GM12864 (cell line): Measurements from ENCODE around the gene THAP3.

Experiments
- DNase-seq: peaks from one replicate; pipeline ENCODE4 v3.0.0-alpha.2; 2011; ENCODE audit warnings: low read depth
- H3K4me3 ChIP-seq: 2 replicates; pipeline ENCODE4 v1.5.1; 2011; ENCODE audit warnings: mild to moderate bottlenecking, low read depth, low read length, control low read depth
- CTCF ChIP-seq: IDR thresholded peaks from 2 replicates; pipeline ENCODE4 v1.5.1; 2011; ENCODE audit warnings: low read depth, mild to moderate bottlenecking, moderate library complexity, low read length, control low read depth, inconsistent platforms; ENCODE audit errors: missing control alignments

Gene THAP3

GRCh38 chr1:6591644-6592043, 33.0 kb upstream of the THAP3 start:
- H3K4me3 ChIP-seq = no peak overlapping the region
- DNase-seq = no peak
- TF ChIP-seq CTCF = no peak

DNA sequence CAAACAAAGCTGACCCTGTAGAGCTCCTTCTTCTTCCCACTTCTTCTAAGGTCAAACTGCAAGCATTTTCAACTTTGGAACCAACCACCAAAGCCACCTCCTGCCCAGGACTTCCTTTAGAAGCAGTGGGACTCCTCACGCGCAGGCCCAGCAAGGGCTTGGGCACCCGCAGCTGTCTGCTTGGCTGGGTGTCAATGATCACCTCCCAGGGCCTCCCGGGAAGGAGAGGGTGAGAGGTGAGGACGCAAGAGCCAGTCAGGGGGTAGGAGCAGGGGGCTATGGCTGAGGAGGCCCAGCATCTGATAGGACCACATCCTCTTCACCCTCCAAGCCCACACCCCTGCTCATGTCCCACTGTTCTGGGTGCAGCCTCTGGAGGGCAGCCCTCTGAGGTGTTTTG, 32.2 kb upstream of the THAP3 start:
- DNase-seq = no peak
- H3K4me3 ChIP-seq = no peak overlapping the region
- TF ChIP-seq CTCF = no peak

- no peak overlapping the region for H3K4me3 ChIP-seq
- no peak for TF ChIP-seq CTCF
- no peak for DNase-seq
Measured at GRCh38 chr1:6592865-6593593, 31.6 kb upstream of the THAP3 start.

- no peak overlapping the region for H3K4me3 ChIP-seq
- DNase-seq = no peak
- no peak for TF ChIP-seq CTCF
Measured at GRCh38 chr1:6593810-6594209, 30.9 kb upstream of the THAP3 start.

DNA sequence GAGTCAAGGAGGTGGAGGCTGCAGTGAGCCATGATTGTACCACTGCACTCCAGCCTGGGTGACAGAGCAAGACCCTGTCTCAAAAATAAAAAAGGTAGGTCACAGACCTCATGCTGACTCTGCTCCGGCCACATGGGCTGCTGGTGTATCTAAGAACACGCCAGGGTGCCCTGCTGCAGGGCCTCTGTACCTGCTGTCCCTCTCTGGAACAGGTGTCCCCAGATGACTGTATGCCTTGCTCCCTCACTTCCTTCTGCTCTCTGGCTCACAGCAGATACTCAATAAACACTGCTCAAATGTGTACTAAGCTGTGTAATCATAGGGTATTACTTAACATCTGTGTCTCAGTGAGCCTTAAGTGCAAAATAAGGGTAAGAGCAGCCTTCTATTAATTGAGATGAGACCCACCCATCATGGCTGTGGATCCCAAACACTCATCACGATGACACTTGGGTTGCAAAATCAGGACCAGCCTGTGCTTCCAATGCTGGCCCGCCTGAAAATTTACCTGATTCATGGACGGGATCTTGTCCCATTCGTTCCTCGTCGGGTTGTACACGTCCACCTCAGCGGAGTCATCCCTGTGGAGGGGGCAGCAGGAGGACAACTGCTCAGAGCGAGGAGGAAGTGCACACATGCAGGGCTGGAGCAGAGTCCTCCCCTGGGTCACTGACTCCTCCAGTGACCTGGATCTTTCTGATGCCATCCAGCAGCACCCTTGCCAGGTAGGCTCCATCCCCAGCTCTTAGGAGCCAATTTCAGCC, 29.5 kb upstream of the THAP3 start:
- no peak overlapping the region for H3K4me3 ChIP-seq
- no peak for DNase-seq
- TF ChIP-seq CTCF = no peak

GRCh38 chr1:6596351-6596750, 28.3 kb upstream of the THAP3 start:
- H3K4me3 ChIP-seq = no peak overlapping the region
- TF ChIP-seq CTCF = no peak
- no peak for DNase-seq
